ENCODE results near the gene TRAPPC8.
"Not testable (repeated sequence)": the region's sequence is repeated elsewhere in the genome, so short reads cannot be mapped to it uniquely, and the experiment has no call there.

GRCh38 chr18:31799257-31799656, 143.7 kb downstream of the TRAPPC8 start:
- TF ChIP-seq, protein P1, sequence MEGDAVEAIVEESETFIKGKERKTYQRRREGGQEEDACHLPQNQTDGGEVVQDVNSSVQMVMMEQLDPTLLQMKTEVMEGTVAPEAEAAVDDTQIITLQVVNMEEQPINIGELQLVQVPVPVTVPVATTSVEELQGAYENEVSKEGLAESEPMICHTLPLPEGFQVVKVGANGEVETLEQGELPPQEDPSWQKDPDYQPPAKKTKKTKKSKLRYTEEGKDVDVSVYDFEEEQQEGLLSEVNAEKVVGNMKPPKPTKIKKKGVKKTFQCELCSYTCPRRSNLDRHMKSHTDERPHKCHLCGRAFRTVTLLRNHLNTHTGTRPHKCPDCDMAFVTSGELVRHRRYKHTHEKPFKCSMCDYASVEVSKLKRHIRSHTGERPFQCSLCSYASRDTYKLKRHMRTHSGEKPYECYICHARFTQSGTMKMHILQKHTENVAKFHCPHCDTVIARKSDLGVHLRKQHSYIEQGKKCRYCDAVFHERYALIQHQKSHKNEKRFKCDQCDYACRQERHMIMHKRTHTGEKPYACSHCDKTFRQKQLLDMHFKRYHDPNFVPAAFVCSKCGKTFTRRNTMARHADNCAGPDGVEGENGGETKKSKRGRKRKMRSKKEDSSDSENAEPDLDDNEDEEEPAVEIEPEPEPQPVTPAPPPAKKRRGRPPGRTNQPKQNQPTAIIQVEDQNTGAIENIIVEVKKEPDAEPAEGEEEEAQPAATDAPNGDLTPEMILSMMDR (conservative IDR thresholded peaks at IDR 0.05; ENCODE audit: low read length): not testable (repeated sequence)
- TF ChIP-seq EZH2phosphoT487 (IDR thresholded peaks at IDR 0.05; ENCODE audit: borderline replicate concordance): not testable (repeated sequence)
